HepG2 (cell line): ENCODE measurements around the gene VPS29.
"Not testable (repeated sequence)": the region's sequence is repeated elsewhere in the genome, so short reads cannot be mapped to it uniquely, and the experiment has no call there.

Experiments
- NFYB ChIP-seq: sonication (generic); formaldehyde crosslinking; IDR thresholded peaks from 2 replicates; pipeline ENCODE4 v1.4.0; 2020; ENCODE audit warnings: missing genetic modification reagents
- THAP11 ChIP-seq: IDR thresholded peaks from 2 replicates; pipeline ENCODE4 v1.6.1; 2016; ENCODE audit warnings: missing biosample characterization, missing genetic modification reagents
- TF ChIP-seq, protein P1 (sequence below): sonication (generic); formaldehyde crosslinking; IDR thresholded peaks from 2 replicates; pipeline ENCODE4 v1.4.0; 2020; ENCODE audit warnings: missing genetic modification reagents

DNA sequence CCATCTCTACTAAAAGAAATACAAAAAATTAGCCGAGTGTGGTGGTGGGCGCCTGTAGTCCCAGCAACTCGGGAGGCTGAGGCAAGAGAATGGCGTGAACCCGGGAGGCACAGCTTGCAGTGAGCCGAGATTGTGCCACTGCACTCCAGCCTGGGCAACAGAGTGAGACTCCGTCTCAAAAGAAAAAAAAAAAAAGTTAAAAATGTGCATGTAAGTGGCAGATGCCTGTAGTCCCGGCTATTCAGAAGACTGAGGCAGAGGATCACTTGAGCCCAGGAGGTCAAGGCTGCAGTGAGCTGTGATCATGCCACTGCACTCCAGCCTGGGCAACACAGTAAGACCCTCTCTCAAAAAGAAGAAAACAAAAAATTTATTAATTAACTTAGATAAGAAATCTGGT lies 16.1 kb upstream of the VPS29 start:
- not testable (repeated sequence) for TF ChIP-seq NFYB, THAP11 (CRISPR knock-in tag)
- TF ChIP-seq, protein P1, sequence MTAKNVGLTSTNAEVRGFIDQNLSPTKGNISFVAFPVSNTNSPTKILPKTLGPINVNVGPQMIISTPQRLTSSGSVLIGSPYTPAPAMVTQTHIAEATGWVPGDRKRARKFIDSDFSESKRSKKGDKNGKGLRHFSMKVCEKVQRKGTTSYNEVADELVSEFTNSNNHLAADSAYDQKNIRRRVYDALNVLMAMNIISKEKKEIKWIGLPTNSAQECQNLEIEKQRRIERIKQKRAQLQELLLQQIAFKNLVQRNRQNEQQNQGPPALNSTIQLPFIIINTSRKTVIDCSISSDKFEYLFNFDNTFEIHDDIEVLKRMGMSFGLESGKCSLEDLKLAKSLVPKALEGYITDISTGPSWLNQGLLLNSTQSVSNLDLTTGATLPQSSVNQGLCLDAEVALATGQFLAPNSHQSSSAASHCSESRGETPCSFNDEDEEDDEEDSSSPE (CRISPR knock-in tag): not testable (repeated sequence)
